H54 (cell line): ENCODE measurements around the gene AKT2.

Experiments used
- DNase-seq: peaks from one replicate; pipeline ENCODE4 v3.0.0; 2011; ENCODE audit warnings: low spot score, mixed read lengths; ENCODE audit not compliant: insufficient read length
- FAIRE-seq: peaks from 3 replicates; lab custom pipeline; 2011; peaks lifted over from hg19 to GRCh38; lab: Jason Lieb, UNC
- POLR2A ChIP-seq: IDR thresholded peaks from 2 replicates; pipeline ENCODE4 v1.6.1; 2011; ENCODE audit warnings: low read depth, mild to moderate bottlenecking, low read length

AKT2 gene

DNA sequence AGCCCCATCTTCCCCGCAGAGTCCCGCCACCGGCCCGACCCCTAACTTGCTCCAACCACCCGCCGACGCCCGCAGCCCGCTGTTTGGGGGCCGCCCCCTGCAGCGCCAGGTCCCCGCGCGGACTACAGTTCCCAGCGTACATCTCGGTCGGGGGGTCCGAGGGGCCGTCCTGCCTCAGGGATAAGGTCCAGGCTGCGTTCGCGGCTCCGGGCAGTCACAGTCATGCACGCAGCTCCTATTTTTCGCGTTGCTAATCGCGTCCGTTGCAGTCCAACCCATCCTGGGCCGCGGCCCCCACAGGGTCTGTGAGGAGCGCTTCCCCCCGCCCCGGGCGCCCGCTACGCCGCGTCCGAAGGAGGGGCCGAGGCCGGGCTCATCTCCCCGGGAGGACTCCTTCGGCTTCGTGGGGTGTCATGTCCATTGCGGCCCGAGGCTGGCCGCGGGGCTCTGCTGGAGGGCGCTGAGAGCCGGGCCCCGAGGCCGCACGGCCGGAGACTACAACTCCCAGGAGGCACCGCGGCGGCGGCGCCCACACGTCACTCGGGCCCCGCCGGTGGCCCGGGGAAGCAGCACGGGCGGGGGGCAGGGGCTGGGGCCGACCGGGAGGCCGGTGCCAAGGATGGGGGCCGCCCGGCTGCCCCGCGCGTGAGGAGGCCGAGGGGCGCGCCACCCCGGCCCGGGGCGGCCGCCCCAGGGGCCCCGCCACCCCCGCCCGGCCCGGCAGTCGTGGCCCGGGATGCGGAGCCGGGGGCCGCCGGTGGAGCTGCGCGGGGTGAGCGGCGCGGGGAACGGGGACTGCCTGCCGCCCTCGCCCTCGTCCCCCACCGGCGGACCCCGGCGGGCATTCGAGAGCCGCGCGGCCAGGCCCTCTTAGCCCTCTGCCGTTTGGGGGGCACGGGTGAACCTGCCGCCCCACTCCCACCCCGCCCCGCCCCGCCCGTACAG, 94.0 kb downstream of the AKT2 start, which contains the start of gene MAP3K10:
TSS of gene MAP3K10 (plus strand) at position 536 of the 945 bp plus-strand sequence. CDS start 606 bp downstream, outside the sequence.
- peak; percentile 49 for TF ChIP-seq POLR2A

DNA sequence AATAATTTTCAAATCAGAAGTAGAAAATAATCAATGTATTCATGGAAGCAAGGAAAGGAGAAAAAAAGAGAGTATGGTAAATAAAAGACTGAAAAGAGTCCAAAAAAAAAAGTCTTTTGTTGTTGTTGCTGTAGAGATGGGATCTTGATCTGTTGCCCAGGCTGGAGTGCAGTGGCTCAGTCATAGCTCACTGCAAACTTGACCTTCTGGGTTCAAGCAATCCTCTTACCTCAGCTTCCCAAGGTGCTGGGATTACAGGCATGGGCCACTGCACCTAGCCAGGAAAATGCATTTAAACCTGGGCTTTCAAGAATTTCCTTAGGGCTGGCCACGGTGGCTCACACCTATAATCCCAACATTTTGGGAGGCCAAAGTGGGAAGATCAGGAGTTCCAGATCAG, 100.9 kb downstream of the AKT2 start:
- DNase-seq = no peak
- no peak for FAIRE-seq
- no peak for TF ChIP-seq POLR2A

More for the DNA sequence above, 94.0 kb downstream of the AKT2 start, which contains the start of gene MAP3K10:
- FAIRE-seq (no peak), DNase-seq (peak; percentile 91)
